Activated CD8-positive, alpha-beta memory T cell treated with anti-CD3 and anti-CD28 coated beads, Interleukin-2, amount 50 U/mL, for 1 hour (primary cell): ENCODE measurements around the gene NFIX.

Source experiments
- DNase-seq: peaks from one replicate; pipeline ENCODE4 v3.0.0-alpha.2; 2020; ENCODE audit errors: extremely low read depth

The NFIX gene

DNA sequence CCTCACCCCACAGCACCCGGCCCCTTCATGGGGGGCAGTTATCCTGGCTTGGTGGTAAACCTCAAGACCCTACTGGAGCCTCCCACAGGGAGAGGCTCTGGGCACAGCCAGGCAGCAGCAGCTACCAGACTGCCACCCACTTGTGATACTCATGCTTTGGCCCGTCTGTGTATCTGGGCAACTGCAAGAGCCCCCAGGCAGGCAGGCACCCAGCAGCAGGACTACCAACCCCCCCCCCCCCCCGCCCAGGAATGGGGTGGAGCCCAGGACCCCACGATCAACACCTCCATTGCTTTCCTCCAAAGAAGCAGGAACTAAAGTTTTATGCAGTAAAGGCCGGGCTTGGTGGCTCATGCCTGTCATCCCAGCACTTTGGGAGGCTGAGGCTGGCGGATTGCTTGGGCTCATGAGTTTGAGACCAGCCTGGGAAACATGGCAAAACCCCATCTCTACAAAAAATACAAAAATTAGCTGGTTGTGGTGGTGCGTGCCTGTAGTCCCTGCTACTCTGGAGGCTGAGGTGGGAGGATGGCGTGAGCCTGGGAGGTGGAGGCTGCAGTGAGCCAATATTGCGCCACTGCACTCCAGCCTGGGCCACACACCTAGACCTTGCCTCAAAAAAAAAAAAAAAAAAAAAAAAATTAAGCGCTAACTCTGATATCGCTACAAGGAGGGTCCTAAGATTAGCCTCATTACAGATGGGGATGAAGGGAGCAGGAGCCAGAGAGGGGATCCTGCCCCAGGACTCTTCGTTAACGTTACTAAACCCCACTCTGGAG, 108.5 kb downstream of the NFIX start:
- DNase-seq: no peak

DNA sequence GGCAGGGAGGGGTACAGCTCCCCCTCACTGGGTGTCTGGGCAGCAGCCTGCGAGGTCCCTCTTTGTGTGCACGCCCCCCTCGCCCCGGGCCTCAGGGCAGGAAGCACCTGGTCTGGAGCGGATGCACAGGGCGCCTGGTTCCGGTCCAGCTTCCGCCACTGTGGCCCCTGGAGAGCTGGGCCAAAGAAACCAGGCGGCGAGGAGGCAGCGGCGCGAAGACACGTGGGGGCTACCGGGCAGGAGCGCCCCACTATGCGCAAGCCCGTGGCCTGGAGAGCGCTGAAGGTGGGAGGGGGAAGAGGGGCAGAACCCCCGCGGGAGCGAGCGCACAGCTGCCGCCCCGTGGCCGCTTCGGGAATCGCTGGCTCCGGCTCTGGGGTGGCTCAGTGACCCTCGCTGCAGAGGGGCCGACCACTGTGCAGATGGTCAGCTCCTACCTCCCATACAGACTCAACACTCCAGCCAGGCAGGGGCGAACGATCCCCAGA, 109.1 kb downstream of the NFIX start:
- no peak for DNase-seq

DNA sequence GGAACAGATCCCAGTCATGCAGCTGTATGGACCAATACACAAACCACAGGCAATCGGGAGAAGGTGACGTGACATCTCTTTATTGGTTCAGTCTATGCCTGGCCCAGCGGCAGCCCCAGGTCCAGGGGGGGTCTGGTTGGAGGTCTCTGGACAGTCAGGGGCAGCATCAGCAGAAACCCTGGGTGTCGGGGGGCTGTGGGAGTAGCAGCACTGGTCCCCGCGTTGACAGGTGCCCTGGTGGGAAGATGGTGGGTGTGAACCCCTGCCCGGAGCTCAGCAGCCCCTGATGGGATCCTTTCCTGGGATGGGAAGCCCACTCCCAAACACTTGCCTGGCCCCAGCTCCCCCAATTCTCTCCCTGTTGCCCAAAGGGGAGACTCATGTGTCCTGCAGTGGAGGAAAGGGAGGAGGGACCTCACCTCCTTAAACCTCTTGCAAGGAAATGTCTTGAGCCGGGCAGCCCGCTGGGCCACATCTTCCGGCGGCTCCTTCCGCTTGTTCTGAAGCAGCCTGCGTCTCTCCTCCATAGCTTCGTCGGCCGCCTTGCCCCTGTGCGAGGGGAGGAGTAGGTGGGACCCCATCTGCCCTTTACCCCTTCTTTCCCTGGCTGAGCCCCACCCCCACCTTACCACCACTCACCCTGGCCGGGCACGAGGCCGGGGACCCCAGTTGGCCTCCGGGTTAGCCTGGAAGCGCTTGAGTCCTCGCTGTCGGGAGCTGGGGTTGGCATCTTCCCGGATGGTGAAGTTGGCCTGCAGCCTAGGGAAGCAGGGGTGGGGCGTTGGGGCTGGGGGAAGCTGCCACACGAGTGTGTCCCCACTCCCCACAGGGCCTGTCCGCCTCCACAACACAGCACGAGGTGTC, 109.8 kb downstream of the NFIX start:
- DNase-seq: no peak

DNA sequence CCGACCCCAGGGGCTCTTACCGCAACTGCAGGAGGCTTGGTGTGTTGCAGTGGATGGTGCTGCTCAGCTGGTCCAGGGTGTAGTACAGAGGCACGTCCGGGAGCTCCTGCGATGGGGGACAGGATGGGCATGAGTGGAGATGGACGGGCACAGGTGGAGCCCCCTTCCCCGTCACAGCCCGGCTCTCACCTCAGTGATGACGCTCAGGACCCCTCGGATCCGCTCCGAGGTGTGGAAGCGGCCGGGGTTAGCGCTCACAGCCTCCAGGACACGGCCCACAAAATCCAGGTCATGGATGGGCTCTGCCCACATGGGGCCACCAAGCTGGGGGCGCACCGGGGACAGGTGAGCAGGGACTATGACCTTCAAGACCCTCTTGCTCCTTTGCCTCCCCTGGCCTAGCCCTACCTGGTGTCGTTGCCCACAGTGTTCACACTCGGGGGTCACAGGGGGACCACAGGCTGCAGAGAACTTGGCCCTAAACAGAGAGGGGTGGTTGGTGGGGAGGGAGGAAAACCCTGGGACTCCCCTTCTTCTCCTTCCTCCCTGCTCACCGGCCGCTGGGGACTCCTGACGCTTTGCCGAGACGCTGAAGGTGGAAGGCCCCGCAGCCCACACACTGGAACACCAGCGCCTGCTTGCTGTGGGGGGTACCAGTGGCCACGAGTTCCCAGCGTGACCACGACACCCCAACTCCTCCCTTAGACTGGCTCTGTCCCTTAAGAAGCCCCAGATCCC, 114.3 kb downstream of the NFIX start:
- no peak for DNase-seq

DNA sequence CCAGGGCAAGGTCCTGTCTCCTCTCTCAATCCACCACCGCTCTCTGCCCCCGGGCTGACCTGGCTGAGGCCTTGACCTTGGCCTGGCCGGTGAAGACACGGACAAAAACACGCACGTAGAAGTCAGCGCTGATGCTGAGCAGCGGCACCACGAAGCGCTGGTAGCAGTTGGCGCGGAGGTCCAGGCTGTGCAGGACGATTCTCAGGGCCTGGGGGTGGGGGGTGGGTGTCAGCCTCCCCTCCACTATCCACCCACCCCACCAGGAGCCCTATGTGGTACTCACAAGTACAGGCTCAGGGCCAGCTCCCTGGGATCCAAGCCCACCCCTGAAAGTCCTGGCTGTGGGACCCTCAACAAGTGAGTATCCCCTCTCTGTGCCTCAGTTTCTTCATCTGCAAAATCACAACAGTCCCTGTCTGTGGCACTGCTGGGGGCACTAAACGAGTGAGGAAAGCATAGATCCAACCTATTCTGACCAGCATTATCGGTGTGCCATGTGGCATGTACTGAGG, 114.9 kb downstream of the NFIX start:
- no peak for DNase-seq

DNA sequence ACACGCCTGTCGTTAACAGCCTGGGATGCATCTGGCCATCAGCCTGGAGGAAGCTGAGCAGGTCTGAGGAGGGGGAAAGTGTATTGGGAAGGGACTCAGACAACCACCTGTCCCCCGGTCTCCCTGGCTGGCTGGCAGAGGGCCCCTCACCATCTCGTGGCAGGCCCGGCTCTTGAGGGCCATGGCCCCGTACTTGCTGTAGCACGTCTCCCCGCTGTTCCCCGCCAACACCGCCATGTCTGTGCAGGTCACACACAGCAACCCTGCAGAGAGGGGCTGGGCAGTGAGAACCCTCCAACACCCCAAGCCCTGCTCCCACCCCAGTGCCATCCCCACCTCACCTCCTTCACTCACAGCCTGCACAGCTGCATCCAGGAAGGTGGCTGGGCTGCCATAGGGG, 117.3 kb downstream of the NFIX start:
- no peak for DNase-seq

DNA sequence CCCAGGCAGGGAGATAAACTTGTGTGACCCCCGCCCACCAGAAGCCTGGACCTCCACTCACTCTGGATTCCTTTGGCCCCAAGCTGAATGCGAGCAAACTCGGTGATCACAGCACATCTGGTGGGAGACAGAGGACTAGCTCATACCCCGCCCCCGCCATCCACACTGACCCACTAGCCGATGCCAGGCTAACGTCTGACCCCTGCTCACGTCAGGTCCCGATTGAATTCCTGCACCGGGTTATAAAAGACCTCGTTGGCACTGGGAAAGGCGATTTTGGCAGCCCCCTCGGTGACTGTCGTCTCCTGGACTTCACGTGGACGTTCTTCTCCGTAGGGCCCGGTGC, 120.6 kb downstream of the NFIX start:
- no peak for DNase-seq

DNA sequence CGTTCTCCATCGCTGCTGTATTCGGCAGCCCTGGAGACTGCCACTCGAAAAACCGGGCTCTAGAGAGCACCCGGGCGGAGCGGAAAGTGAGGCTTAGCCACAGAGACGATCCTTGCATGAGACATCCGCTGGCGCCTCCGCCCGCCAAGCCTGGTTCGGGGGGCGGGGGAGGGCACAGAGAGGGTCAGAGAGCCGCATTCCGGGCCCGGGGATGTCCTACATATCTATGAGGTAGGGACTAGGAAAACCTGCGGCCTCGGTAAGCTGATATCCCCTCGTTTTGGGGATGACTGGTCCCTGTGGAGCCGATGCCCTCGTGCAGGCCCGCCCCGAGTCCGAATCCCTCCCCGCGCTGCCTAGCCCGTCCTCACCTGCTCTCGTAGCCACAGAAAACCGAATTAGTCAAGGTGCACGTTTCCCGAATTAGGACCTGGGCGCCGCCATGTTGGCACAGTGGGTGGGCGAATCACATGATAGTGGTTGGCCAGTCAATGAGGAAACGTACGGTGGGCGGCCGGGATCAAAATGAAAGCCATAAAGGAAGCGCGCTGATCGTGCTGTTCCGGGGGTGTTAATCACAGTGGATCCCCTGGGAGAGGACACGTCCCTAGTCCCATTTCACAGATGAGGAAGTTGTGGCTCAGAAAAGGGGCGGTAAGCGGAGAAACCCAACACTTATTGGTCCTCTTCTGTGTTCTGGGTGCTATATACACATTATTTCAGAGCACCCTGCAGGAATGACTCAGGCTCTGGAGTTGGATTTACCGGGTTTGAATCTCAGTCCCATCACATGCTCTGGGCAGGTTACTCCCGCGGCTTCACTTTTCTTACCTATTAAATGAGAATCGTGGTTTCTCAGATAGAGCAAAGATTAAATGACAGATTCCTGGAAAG, 121.3 kb downstream of the NFIX start, which contains the start of gene TRMT1:
Gene TRMT1 (minus strand): TSS at position 459 of the 894 bp plus-strand sequence. CDS start 341 bp downstream, at position 118.
- peak; percentile 79 for DNase-seq

DNA sequence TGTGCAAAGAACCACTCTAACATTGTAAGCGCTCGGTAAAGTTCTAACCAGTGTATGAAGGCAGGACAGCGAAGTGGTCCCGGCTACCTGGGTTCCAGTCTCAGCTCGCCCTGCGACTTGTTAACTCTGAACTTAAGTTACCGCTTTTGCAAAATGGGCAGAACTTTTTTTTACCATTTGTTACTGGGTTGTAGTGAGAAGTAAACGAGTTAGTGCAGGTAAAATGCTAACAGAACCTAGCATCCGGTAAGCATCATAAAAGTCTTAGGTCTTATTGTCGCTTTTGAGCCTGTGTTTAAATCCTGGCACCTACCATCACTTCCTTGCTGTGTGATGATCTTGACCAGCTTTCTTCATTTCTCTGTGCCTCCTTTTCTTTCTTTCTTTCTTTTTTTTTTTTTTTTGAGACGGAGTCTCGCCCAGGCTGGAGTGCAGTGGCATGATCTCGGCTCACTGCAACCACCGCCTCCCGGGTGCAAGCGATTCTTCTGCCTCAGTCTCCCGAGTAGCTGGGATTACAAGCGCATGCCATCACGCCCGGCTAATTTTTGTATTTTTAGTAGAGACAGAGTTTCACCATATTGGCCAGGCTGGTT, 122.0 kb downstream of the NFIX start:
- no peak for DNase-seq

DNA sequence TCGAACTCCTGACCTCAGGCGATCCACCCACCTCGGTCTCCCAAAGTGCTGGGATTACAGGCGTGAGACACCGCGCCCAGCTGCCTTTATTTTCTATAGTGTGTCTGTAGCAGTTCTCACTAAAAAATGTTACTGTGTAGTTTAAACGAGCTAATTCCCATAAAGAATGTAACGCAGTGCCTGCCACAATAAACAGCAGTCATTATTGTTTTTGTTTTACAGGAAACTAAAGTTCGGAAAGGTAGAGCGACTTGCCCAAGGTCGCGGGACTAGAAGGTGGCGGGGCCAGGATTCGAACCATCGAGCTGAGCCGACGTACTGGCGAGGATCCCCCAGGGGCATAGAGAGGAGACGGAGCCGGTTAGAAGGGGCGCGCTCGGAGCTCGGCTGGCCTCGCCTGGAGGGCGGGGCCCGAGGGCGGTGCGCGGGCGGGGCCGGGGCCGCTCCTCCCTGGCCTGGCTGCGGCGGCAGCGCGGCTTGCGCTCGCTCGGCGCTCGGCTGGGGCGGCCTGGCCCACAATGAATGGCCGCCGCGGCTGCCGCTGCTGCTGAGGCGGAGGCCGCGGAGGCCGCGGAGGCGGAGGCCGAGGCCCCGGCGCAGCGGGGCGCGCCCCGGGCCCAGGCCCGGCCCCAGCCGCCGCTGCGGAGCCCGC, 122.6 kb downstream of the NFIX start, which contains the start of gene NACC1:
Gene NACC1 (plus strand): TSS at position 493 of the 652 bp plus-strand sequence. CDS start 16,944 bp downstream, outside the sequence.
- peak; percentile 61 for DNase-seq

DNA sequence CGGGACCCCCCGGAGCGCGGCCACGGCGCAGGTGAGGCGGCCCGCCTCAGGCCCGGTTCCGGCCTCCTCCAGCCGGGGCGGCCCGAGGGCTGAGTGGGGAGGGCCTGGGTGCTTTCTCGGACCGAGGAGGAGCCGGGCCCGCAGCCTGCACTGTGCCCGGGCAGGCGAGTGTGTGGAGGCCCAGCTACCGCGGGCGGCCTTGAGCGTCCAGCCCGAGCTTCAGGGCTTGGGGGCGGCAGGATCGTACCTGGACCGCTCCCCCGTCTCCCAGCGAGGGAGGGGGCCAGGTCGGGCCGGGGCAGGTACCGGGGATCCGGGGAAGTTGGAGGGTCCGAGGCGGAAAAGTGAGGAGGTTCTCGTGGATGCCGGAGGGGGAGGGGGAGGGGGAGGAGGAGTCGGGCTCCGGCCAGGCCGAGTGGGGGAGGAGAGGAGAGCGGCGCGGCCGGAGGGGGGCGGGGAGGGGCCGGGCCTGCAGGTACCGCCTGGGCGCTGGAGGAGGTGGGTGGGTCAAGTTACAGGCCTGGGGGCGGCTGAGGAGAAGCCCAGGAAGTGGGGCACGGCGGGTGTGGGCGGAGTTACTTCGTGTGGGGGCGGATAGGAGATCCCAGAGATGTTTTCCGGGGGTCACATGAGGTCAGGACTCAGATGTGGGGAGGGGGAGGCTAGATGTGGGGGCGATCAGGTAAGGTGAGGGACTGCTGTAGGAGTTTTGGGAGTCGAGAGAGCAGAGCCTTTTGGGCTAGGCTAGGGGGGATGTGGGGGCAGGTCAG, 123.3 kb downstream of the NFIX start:
- no peak for DNase-seq

DNA sequence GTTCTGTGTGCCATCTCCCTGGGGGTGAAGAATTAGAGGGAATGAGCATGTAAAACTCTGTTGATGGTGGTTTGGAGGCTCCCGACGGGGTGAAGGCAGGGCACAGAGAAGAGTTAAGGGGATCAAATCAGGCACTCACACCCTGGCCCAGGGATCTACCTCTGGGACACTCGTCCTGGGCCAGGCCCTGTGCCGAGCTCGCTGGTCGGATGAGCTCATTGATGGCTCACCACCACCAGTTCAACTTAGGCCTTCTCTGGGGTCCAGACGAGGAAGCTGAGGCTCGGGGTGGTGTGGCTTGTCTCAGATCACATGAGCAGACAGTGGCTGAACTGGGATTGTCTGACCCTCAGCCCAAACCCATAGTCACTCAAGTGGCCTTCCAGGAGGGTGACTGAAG, 124.4 kb downstream of the NFIX start:
- DNase-seq: no peak

DNA sequence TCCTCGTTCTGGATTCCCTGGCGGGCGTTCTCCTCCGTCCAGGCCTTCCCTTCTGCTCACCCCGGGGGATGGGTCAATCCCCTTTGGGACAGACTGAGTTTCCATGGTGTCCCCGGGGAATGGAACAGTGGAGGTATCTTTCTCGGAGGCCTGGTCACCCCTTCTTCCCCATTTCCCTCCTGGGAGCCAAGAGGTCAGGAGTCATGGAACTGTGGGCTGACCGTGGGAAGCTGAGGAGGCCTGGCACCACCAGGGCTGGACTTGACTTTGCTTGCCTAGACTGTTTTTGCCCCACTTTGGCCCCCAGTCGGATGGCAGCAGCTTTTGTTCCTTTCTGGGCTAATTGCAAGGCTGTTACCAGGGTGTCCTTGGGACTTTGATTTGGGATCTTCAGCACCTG, 124.8 kb downstream of the NFIX start:
- no peak for DNase-seq

DNA sequence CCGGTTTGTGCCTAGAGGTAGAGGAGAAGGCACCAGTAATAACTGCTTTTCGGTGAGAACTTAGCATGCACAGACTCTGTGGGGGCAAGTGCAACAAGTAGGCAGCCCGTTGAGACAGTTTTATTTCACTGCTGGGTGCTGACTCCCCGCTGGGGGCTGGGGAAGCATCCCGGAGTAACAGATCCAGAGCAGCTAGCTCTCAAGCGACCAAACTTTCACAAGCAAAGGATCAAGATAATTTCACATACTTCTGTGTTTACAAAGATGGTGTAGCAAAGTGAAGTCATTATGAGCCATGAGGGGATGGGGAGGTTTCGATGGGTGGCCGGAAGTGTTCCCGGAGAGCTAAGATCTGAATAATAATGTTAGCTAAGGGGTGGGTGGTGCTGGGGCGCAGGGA, 125.5 kb downstream of the NFIX start:
- no peak for DNase-seq

DNA sequence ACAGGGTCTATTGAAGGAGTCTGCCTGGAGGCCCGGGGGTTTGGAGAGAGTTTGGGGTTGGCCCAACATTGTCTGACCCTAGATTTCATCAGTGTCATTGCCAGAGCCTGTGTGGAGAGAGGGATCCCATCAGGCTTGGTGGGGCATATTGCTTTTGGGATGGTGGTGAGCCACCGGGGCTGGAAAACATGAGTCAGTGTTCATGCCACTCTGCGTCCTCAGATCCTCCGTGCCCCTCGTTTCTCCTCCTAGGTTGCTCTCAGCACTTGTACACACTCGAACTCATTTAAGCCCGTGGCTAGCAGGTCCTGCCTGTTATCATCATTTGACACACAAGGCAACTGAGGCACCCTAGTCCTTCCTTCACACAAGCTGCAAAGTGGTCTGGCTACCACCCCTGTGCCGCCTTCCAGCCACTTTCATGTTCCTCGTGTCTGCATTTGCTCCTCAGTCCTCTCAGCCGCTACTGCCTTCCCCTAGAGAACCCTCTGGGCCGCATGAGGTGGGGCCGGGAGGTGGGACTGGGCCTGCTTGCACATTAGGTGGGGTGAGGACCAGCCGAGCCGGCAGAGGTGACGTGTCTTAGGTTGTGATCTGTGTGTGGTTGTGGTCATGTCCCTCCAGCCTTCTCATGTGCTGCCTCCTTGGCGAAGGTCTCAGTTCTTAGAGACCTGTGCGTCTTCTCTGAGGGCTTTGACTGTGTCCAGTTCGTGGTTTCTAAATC, 126.4 kb downstream of the NFIX start:
- DNase-seq: no peak

DNA sequence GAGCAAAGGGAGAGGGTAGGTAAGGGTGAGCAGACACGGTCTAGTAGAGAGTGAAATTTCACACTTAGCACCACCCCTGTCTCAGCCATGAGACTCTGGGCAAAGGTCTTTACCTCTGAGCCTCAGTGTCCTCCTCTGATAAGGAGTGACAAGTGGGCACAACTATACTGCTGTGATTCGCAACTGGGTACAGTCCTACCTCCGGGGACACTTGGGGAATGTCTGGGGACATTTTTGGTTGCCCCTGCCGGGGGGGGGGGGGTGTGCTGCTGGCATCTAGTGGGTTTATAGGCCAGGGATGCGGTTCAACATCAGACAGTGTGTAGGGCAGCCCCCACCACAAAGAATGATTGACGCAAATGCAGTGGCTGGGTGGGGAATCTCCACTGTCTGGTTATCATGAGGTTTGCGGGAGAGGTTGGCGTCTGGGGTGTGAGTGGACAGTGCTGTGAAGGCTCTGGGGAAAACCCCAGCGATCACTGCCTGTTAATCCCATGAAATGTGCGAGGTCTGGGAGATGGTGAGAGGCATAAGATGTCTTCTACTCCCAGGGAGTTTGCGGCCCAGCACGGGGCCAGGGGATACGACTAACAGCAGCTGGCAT, 127.1 kb downstream of the NFIX start:
- DNase-seq: no peak

DNA sequence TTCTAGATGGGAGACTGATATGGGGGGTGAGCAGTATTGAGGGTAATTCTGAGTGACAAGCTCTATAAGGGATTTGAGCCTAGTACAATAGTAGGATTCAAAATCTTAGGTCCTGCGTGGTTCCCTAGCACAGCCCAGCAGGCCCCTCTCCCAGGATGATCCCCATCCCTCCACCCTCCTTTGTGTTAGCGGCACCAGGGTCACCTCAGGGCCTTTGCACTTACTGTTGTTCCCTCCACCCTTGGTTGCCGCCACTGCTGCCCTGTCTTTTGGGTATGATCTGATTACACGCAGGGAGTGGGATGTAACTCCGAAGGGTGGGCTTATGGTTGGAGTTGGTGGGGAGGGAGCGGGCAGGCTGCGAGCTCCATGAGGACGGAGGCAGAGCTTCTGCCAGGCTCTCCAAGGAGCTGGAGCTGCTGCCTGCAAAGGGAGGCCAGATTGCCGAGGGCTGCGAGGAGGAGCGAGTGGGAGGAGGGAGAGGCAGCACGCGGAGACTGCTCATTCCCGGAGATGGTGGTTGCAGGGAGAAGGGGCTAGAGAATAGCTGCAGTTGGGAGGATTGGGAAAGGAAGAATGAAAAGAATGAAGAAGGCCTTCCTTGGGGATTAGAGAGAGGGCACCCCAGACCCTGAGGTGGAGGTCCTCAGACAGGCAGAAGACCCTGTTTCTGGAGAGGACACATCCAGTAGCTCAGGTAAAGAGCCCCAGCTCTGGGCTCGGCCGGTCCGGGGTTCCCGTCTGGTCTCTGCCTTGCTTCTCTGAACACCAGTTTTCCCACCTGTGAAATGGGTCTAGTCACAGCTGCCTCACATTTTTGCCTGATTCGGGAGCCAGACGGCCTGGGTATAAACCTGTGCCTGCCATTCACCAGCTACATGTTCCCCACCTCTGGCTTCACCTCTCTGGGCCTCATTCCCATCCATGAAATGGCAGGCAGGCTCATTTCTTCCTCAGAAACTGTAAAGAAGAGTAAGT, 128.0 kb downstream of the NFIX start:
- DNase-seq: no peak
